Upper lobe of left lung (tissue), 6 donors: ENCODE data around the gene PLOD1. TPM values are rescaled to one million over a fixed set of nuclear protein-coding genes. Genes with fewer than 3 reads are reported as not detected.
A peak's percentile ranks its signal among the peaks of the same experiment; 100 is the strongest.

Source experiments
- ATAC-seq, 2 donors: fragments of 200-7000 bp; cut with Tn5 transposase; one replicate each; pipeline ENCODE4 v1.9.1; 2022; ENCODE audit warnings: mild to moderate bottlenecking in 2 of 2, moderate library complexity in 2 of 2; ENCODE audit not compliant: low FRiP score in 2 of 2
- DNase-seq, 2 donors: peaks; one replicate each; pipeline ENCODE4 v3.0.0-alpha.2; 2019 to 2020
- H3K27ac ChIP-seq, 4 donors: fragments of 200-600 bp; sonication (generic); one replicate each; pipeline ENCODE4 v1.5.1; 2016 to 2019
- H3K27me3 ChIP-seq, 4 donors: fragments of 200-600 bp; sonication (generic); one replicate each; pipeline ENCODE4 v1.5.1; 2017 to 2019
- H3K36me3 ChIP-seq, 4 donors: fragments of 200-600 bp; sonication (generic); one replicate each; pipeline ENCODE4 v1.5.1; 2016 to 2019
- H3K4me1 ChIP-seq, 4 donors: fragments of 200-600 bp; sonication (generic); one replicate each; pipeline ENCODE4 v1.5.1; 2018 to 2019
- H3K4me3 ChIP-seq, 4 donors: fragments of 200-600 bp; sonication (generic); one replicate each; pipeline ENCODE4 v1.5.1; 2017 to 2019; ENCODE audit warnings: mild to moderate bottlenecking in 2 of 4, moderate library complexity in 1 of 4
- H3K9me3 ChIP-seq, 4 donors: fragments of 200-600 bp; sonication (generic); one replicate each; pipeline ENCODE4 v1.5.1; 2018 to 2019
- EP300 ChIP-seq, 4 donors: sonication (generic); formaldehyde crosslinking; IDR thresholded peaks; one replicate each; pipeline ENCODE4 v1.5.1; 2017; ENCODE audit warnings: antibody characterized with exemption in 4 of 4, control low read depth in 2 of 4
- POLR2A ChIP-seq, 4 donors: fragments of 450-650 bp; IDR thresholded peaks; one replicate each; pipeline ENCODE4 v1.5.1; 2016 to 2017; ENCODE audit warnings: antibody characterized with exemption in 4 of 4, mild to moderate bottlenecking in 2 of 4
- POLR2AphosphoS5 ChIP-seq, 2 donors: sonication (generic); formaldehyde crosslinking; IDR thresholded peaks; one replicate each; pipeline ENCODE4 v1.5.1; 2017; ENCODE audit warnings: antibody characterized with exemption in 2 of 2
- WGBS, 2 donors: methylation state at CpG; one replicate each; pipeline ENCODE4 v1.1.5; 2017 to 2018; 5-methylcytosine and 5-hydroxymethylcytosine counted together
- total RNA-seq, 6 donors: library from RNA; depleted of rRNA in 4 of 6; stranded (reverse); fragments of >200 nt in 4 of 6; gene quantifications; one replicate each; pipeline versions ENCODE4 v1.1.0 to v1.2.1, GENCODE V29; 2016 to 2021
- TF ChIP-seq, protein P1 (sequence below), 6 experiments: fragments of 450-650 bp in 4 of 6; fragments of 200-600 bp in 2 of 6; sonication (generic) in 2 of 6; IDR thresholded peaks; one replicate each; pipeline ENCODE4 v1.5.1; 2016 to 2019; ENCODE audit warnings: antibody characterized with exemption in 6 of 6
- donor health status: DM: no; HTN: no; CAD: no; lungs with moderate emphysema.
- donor health status: DM: no; HTN: yes; CAD: no; lungs with severe emphysema.

The PLOD1 gene
- total RNA-seq, 6 donors from 2014 or later, result 31.4 to 99.0 (median 52.8) TPM

DNA sequence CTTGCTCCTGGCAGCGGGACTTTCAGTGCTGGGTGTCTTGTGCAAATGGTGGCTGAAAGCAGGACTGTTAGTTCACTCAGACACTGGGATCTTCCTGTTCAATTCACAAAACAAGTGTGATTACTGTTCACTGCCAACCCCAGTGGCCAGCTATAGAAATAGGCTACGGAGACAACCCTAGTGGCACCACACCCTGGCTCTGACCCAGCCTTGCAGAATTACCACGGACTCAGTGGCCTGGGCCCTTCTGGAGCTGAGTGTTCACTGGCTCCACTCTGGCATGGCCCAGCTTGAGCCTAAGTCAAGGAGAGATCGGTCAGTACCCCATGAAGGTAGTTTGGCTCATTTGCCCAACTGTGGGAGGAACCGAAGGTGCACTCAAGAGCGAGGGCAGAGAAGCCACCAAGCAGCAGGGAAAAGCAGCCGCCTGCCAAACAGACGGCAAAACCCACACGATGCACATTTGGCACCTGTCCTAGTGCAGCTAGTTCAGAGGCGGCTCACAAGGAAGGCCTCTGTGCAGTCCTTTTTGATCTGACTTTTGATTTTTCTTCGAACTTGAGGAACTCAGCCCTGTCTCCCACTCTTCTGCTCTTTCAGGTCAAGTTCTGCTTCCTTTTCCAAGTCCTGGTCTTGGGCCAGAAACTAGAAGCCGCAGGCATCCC, 14.1 kb upstream of the PLOD1 start:
- Histone ChIP-seq H3K27me3 (no peaks in the 10 kb centered on the region), H3K36me3 (peaks cover 11 to 64% (median 54%) of the 10 kb centered on the region in 4 donors), H3K27ac (no peak overlapping the region), H3K4me3 (no peak overlapping the region), H3K4me1 (peaks cover 29 to 53% (median 35%) of the 10 kb centered on the region in 4 donors), H3K9me3 (no peaks in the 10 kb centered on the region)
- no peak for TF ChIP-seq POLR2A (IDR thresholded peaks at IDR 0.05)
- TF ChIP-seq, protein P1, sequence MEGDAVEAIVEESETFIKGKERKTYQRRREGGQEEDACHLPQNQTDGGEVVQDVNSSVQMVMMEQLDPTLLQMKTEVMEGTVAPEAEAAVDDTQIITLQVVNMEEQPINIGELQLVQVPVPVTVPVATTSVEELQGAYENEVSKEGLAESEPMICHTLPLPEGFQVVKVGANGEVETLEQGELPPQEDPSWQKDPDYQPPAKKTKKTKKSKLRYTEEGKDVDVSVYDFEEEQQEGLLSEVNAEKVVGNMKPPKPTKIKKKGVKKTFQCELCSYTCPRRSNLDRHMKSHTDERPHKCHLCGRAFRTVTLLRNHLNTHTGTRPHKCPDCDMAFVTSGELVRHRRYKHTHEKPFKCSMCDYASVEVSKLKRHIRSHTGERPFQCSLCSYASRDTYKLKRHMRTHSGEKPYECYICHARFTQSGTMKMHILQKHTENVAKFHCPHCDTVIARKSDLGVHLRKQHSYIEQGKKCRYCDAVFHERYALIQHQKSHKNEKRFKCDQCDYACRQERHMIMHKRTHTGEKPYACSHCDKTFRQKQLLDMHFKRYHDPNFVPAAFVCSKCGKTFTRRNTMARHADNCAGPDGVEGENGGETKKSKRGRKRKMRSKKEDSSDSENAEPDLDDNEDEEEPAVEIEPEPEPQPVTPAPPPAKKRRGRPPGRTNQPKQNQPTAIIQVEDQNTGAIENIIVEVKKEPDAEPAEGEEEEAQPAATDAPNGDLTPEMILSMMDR (IDR thresholded peaks at IDR 0.05), result no peak
- TF ChIP-seq EP300 (IDR thresholded peaks at IDR 0.05), result no peak
- ATAC-seq, result no peak
- DNase-seq, result no peak
- WGBS, 2 donors, result 79 to 83% methylated on average over 7 to 12 of the region's 12 CpGs

DNA sequence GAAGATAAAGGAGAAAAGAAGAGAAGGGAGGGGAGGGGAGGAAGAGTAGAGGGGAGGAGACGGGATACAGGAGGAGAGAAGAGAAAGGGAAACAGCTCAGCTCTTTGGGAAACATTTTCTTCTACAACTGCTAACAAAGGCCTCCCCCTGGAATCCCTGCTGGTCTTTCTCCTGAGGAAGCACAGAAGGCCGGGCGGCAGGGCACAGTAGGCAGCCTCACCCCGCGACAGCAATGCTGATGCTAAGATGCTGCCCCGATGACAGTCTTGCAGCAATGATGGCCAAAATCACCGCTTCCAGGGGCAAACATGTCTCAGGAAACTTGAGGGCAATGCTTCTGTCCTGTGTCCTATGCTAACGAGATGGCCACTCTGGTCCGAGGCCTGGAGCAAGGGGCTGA, 13.5 kb upstream of the PLOD1 start:
- ATAC-seq, result no peak
- Histone ChIP-seq H3K36me3 (peaks cover 11 to 64% (median 54%) of the 10 kb centered on the region in 4 donors), H3K9me3 (no peaks in the 10 kb centered on the region), H3K4me1 (peaks cover 29 to 56% (median 36%) of the 10 kb centered on the region in 4 donors), H3K4me3 (no peak overlapping the region), H3K27ac (no peak overlapping the region), H3K27me3 (no peaks in the 10 kb centered on the region)
- DNase-seq, result no peak
- 87 to 92% methylated on average over 9 of the region's 9 CpGs for WGBS, 2 donors
- TF ChIP-seq POLR2A (IDR thresholded peaks at IDR 0.05) (no peak), EP300 (IDR thresholded peaks at IDR 0.05) (no peak), POLR2AphosphoS5 (IDR thresholded peaks at IDR 0.05) (no peak)
- TF ChIP-seq, protein P1 (IDR thresholded peaks at IDR 0.05), result no peak

DNA sequence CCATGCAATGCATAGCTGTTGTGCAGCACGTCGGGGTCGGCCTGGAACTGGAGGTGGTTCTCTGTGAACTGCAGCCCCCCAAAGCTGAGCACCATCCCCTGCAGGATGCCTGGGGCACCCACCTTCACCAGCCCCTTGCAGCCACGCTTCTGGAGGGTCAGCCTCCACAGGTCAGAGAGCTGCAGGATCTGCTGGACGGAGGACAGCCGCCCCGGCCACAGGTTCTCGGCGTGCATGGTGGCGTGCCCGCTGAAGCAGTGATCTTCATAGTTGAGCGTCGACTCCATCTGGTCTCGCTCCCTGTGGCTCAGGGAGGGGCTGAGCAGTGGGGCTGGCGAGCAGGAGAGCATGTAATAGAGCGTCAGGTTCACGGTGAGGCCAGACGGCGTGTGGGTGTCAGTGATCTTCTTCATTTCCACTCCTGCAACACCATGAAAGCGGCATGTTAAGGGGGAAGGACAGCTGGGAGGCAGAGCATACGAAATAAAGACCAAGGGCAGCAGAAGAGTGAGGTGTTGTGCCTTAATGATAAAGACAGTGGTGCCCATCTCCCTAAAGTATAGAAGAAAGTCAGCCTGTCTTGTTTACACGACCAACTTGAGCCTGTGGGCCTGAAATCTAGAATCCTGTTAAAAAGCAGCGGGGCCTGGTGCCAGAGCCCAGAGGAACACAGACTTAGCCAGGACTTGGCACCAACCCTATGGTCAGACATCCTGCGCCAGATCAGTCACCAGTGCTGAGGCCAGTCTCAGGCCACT, 11.3 kb upstream of the PLOD1 start:
- Histone ChIP-seq H3K27ac (no peak overlapping the region), H3K4me3 (no peak overlapping the region), H3K36me3 (peaks cover 11 to 55% (median 50%) of the 10 kb centered on the region in 4 donors), H3K4me1 (peaks cover 33 to 56% (median 43%) of the 10 kb centered on the region in 4 donors), H3K27me3 (no peaks in the 10 kb centered on the region), H3K9me3 (no peaks in the 10 kb centered on the region)
- ATAC-seq (no peak), DNase-seq (peak in 1 of 2 donors; percentile 75)
- WGBS, 2 donors, result 90 to 94% methylated on average over 17 to 24 of the region's 24 CpGs
- TF ChIP-seq EP300 (IDR thresholded peaks at IDR 0.05) (no peak), POLR2A (IDR thresholded peaks at IDR 0.05) (no peak), POLR2AphosphoS5 (IDR thresholded peaks at IDR 0.05) (no peak)
- TF ChIP-seq, protein P1 (IDR thresholded peaks at IDR 0.05), result no peak

DNA sequence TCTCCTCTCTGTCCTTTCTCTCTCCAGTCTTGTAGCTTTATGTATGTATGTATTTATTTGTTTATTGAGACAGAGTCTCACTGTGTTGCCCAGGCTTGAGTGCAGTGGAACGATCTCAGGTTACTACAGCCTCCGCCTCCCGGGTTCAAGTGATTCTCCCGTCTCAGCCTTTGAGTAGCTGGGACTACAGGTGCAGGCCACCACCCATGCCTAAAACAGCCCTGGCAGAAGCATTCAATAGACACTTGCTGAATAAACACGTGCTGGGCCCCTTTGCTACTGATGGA, 10.7 kb upstream of the PLOD1 start:
- Histone ChIP-seq H3K4me1 (peaks cover 33 to 56% (median 44%) of the 10 kb centered on the region in 4 donors), H3K36me3 (peaks cover 11 to 49% (median 45%) of the 10 kb centered on the region in 4 donors), H3K9me3 (no peaks in the 10 kb centered on the region), H3K4me3 (peak overlapping the region in 1 of 4 donors; percentile 70), H3K27me3 (no peaks in the 10 kb centered on the region), H3K27ac (no peak overlapping the region)
- no peak for DNase-seq
- WGBS, 2 donors, result 70 to 73% methylated on average over 5 of the region's 5 CpGs
- no peak for ATAC-seq
- TF ChIP-seq POLR2AphosphoS5 (IDR thresholded peaks at IDR 0.05) (no peak), EP300 (IDR thresholded peaks at IDR 0.05) (no peak), POLR2A (IDR thresholded peaks at IDR 0.05) (no peak)
- TF ChIP-seq, protein P1 (IDR thresholded peaks at IDR 0.05), result no peak
